NCI-H2171 treated with DMSO at 0.1 percent for 48 hours (cell line): ENCODE measurements around the gene FRS3.

ENCODE experiments used
- DNase-seq: peaks from one replicate; lab custom pipeline; 2025; lab: John Stamatoyannopoulos, UW

The FRS3 gene

DNA sequence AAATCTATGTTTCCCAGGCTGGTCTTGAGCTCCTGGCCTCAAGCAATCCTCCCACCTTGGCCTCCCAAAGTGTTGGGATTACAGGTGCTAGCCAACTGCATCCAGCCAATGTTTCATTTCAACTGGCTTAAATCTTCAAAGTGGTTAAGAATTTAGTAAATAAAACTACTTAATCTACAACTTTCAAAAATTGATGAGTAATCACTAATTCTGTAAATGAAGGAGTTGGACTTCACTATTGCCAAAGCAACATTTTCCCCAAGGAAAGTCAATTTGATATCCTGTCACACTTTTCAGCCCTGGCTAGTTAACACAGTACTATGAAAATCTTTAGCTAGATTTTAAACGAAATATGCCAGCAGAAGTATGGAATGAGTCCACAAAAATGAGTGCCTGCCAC is 11.6 kb upstream of the FRS3 start:
- DNase-seq: no peak

DNA sequence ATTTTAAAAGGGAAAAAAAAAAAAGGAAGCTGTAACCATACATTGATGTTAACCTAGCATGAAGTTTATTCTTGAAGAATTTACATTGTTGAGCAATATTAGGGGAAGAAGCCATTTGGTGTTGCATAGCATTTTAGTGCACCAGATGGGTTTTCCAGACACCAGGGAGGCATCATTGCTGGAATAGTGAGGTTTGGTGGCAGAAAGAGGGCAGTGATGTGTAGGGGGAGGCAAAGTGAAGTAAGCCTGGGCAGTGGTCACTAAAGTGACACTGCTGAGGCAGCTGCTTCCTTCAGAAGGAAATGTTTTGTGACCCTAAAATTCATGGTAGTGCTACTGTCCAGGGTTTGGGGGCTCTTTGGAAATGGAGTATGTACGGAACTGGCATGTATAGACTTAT is 10.3 kb upstream of the FRS3 start:
- no peak for DNase-seq

DNA sequence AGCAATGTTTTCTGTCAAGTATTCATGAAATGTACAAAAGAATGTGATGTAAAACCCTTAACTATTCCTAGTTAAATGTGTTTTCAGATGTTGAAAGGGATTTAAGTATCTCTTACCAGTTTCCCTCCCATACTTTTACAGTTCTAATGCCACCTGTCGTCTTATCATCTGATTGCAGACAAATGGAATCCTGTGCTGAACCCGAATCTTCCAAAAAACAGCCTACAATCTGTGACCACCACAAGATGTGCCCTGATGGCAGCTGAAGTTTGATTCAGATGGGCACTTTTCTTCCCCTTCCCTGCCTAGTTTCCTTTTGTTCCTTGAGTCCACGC is 9.7 kb upstream of the FRS3 start:
- DNase-seq: no peak

DNA sequence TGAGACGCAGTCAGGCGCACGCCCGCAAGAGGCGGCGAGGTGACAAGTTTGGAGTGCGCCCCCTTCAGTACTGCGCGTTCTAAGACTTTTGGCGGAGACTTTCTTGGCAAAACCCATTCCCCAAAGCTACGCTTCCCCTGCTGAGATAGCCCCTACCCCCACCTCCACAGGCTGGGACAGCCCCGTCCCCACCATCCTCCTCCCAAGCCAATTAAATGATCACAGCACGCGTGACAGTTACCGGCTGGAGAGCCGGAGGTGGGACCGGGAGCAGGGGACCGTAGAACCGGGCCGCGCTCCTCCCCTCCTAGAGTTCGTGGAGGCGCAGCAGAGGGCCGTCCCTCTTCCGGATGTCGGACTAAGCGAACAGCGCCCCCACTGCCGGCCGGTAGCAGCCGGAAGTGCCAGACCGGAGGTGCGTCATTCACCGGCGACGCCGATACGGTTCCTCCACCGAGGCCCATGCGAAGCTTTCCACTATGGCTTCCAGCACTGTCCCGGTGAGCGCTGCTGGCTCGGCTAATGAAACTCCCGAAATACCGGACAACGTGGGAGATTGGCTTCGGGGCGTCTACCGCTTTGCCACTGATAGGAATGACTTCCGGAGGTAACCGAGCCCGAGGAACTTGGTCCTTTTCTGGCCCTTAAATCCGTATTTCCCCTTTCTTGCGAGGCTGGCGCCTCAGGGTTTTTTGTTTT is 7.7 kb upstream of the FRS3 start, which contains the start of gene TOMM6:
TSS of gene TOMM6 (plus strand) at position 476 of the 699 bp plus-strand sequence. CDS start at position 480, 4 bp downstream.
- peak; percentile 93 for DNase-seq

DNA sequence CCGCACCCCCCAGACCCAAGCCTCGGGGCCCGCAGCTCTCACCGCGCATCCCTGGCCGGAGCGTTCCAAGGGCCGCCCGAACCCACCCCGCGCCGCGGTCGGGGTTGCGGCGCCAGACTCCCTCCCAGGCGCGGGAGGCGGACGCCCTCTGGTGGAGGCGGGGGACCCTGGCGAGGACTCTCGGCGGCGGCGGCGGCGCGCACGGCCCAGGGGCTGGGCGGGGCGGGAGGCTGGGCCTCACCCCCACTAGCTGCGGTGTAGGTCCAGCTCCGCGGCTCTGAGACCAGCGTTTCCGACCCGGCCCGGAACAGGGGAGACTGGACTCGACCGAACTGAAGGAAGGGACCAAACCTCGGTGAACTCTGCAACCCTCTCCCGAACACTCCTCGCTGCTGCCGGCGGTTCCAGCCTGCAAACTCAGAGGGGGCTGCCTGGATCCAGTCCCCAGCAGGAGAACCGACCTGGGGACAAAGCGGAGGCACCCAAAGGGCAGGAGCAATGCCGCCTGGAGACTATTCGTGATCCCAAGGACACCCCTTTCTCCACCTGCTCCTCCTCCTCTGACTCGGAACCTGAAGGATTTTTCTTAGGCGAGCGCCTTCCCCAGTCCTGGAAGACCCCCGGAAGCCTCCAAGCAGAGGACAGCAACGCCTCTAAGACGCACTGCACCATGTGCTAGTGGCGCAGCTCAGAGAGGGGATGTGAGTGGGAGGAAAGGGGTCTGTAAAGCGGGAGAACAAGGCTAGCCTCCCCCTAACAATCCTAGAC is 6.9 kb upstream of the FRS3 start:
- peak; percentile 69 for DNase-seq

DNA sequence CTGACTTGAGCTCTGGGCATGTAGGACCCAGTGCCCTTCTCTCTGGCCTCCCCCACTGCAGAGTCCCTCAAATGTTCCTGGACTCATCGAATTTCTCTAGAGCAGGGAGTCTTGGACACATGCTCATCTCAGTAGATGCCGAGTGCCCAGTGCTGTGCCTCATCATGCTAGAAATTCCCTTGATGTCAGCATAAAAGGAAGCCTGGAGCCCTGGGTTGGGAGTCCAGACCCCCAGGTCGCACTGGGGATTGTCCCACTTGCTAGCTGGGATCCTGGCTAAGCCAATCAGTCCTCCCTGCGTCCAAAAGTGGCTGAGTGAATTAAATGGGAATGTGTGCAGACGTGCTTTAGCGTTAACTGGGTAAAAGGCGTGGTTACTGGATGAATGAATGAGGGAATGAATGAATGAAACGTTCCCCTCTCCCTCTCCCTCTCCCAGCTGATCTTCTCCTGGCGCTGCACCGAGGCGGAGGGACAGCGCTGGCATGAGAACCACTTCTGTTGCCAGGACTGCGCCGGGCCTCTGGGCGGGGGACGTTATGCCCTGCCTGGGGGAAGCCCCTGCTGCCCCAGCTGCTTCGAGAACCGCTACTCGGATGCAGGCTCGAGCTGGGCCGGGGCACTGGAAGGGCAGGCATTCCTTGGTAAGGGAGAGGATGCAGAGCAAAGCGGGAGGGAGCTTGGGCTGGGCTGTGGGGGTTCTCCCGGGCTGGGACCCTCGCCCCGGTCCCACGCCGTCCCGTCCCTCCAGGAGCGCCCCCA is 6.2 kb upstream of the FRS3 start:
- DNase-seq: peak; percentile 32

DNA sequence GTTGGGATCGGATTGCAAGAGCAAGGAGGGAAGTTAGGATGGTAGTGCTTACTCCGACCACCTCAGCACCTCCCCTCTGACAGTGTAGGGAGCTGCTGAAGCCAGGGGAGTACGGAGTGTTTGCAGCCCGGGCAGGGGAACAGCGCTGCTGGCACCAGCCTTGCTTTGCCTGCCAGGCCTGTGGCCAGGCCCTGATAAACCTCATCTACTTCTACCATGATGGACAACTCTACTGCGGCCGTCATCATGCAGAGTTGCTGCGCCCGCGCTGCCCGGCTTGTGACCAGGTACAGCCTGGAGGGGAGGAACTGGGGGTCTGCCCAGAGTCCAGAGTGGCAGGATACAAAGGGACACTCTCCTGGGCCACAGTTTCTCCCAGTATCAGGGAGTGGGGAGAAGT is 5.6 kb upstream of the FRS3 start:
- no peak for DNase-seq

DNA sequence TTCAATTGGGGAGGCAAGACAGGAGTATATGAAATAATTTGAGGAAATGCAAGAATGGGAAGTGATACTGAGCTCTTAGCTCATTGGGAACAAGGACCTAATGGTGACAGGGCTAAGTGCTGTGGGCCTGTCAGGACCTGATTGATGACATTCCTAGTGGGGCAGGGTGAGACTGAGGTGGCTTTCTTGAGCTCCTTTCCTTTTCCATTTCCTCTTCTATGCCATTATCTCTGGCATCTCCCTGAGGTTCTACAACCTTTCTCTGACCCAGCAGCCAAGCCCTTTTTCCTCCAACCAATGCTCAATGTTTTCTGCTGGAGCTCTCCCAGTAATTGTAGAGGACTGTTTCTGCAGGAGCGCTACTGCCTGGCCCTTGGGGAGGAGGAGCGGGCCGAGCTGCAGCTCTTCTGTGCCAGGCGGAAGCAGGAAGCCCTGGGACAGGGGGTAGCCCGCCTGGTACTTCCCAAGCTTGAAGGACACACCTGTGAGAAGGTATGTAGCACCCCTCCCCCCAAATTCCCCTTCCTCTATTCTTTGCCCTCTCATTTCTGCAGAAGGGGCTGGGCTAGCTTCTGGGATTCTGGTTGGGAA is 5.0 kb upstream of the FRS3 start:
- DNase-seq: no peak

DNA sequence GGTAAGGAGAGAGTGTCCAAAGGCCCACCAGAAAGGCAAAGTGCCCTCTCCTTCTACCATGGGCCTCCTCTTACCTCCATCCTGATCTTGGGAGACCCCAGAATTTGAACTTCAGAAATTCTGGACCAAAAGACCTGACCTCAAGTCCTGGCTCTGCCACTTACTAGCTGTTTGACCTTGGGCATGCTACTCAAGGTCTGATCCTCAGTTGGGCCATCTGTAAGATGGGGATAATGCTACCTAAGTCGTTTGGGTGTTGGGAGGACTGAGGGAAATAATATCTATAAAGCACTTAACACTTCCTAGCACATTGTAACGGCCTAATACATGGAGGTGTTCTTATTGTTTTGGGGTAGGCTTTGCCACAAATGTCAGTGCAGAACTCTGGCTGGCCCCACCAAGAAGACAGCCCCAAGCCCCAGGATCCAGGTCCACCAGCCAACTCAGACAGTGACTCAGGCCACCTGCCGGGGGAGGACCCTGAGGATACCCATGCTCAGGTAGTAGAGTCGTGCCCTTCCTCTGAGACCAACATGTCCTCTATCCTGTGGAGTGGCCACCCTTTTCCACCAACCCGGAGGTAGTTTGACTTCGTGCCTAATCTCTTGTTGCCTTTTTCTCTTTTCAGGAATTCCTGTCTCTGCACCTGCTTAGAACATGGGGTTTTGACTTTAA is 3.5 kb upstream of the FRS3 start:
- no peak for DNase-seq

DNA sequence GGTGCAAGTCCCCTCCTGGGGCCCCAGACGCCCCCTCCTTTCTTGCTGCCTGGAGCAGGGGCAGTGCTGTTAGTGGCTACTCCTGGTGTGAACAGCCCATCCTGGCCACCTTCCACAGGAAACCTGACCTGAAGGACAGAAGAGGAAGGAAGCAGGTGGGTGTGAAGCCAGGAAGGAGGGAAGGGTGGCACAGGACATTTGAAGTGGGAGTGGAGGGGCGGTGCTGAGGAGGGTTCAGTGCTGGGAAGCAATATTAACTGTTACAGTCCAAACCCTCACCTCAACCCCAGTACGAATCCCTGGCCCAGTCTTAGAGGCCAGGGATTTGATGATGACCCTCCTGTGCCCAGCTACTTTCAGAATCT is 1.6 kb upstream of the FRS3 start:
- no peak for DNase-seq

DNA sequence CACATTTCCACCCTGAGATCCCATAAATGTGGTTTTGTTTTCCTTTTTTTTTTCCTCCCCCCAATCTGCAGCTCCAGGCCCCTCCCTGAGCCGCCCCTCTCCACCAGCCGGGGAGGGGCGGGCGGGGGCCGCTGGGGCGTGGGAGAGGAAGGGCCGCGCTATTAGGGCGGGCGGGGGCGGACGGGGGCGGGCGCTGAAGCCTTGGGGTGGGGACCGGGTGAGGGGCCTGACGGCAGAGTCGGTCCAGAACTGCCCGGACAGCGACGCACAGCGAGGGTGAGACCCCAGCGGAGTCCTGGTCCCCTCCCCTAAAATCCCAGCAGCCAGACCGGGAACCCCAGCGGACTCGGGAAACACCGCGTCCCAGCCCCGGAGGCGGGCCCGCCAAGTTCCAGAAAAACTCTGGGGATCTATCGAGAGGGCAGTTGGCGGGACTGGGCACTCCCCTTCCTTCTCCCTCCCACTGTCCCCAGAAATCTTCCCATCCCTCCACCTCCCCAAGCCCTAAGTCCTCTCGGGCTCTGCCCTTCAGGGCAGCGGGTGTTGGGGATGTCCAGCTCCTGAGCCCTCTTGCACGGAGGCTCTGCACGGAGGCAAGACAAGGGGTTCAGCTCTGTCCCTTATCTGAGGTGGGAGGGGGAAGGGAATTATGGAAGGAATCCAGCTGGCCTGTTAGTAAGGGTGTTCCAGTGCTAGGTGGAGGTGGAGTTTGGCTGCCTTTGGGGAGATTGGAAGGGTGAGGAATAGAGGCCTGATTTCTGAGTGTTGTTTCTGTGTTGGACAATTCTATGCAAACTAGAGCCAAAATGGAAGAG is 1.1 kb upstream of the FRS3 start, which contains the start of gene PRICKLE4:
TSS of gene PRICKLE4 (plus strand) at position 232 of the 815 bp plus-strand sequence. CDS start 2,692 bp downstream, outside the sequence.
- DNase-seq: no peak

DNA sequence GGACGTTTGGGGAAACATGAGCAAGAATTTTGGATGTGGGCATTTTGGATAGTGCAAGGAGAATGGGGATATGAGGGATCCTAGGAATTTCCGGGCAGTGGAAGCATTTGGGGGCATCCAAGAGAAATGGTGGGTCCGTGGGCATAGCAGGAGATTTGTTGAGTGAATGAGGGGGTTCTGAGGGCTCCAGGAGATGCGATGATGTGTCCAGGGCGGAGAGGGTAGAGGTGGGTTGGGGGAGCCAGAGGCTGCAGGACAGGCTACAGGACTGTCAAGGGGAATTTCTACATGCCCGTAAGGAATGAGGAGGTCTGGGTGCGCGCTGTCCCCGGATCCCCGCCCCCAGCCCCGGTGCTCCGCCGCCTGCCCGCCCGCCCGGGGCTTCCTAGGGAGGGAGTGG is 364 bp downstream of the FRS3 start:
- DNase-seq: no peak

DNA sequence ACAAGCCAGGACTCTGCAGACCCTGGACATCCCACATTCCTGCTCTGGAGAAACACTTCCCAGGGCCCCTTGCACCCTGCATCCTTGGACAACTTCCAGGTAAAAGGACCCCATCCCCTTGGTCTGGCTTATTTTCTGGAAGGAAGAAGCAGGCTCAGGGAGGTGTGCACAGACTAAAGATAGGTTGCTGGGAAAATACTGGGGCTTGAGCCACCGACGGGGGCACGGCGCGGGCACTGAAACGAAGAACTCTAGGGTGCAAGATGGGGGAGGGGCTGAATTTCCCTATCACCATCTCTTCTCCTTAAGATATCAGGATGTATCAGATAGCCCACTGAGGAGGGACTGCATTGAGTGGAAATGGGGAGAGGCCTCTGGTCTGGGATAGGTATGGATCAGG is 805 bp downstream of the FRS3 start:
- DNase-seq: no peak

DNA sequence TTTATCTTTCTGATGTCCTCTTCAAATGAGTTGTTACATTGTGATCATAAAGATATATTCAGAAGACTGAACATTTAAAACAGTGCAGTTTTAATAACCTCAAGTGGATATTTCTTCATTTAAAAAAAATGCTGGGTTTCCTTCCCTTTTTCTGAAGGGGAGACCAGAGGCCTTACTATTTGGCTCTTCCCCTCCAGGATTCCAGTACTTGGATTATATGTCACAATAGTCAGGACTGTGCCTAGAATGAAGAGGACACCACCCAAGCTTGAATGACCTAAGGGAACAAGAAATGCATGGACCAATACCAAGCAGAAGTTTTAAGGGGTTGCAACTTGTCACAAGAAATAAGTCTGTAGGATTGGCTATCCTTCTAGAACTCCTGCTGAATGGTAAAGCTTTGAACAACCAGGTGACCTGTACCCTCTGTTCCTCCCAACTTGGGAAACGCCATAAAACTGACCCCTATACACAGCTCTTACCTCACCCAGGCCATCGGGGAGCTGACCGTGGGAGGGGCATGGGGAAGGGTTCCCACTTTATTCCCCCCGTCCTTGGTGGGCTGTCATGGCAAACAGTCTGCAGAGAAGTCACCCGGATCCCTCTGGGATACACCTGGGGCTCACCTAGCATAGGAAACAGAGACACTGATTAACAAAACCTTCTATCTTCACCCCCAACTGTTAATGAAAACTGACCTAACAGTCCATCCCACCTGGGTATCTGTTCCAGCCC is 2.0 kb downstream of the FRS3 start:
- DNase-seq: no peak

DNA sequence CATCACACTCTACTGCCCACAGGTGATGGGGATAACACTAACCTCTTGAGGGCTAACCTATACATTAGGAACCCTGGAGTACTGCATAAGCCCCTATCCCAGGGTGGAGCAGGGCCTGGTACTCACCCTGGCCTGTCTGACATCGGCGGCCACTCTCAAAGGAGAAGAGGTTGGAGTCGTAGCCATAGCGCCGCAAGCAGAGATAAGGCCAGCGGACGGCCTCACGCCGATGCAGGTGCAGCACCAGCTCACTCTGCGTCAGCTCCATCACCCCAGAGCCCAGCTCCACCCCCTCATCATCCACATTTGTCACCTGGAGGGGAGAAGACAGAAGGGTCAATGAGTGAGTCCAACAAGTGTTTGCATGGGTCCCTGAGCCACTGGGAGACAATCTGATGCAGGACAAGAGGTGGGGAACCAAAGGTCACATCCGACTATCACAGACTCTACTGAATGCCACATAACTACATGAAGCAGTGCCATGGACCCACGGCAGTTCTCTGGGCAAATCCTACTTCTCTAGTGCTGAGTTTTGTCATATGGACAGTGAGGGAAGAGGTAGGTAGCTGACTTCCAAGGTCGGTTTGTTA is 4.3 kb downstream of the FRS3 start:
- DNase-seq: no peak

DNA sequence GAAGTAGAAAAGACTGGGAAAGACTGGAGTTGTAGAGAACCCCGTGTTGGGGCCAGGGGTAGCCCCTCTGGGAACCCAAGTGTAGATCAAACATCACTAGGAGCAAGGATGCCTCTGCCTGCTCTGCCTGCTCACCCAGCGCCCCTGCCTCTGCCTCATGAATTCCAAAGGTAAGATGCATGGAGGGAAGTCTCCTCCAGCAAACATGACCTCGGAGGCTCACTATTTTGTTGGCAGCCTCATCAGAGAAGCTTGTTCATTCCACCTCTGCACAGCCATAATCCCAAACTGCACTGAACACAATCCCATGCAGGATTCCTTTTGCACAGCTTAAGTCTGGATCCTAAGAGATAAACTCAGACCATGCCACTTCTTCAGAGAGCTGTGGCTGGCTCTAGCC is 4.9 kb downstream of the FRS3 start:
- no peak for DNase-seq

DNA sequence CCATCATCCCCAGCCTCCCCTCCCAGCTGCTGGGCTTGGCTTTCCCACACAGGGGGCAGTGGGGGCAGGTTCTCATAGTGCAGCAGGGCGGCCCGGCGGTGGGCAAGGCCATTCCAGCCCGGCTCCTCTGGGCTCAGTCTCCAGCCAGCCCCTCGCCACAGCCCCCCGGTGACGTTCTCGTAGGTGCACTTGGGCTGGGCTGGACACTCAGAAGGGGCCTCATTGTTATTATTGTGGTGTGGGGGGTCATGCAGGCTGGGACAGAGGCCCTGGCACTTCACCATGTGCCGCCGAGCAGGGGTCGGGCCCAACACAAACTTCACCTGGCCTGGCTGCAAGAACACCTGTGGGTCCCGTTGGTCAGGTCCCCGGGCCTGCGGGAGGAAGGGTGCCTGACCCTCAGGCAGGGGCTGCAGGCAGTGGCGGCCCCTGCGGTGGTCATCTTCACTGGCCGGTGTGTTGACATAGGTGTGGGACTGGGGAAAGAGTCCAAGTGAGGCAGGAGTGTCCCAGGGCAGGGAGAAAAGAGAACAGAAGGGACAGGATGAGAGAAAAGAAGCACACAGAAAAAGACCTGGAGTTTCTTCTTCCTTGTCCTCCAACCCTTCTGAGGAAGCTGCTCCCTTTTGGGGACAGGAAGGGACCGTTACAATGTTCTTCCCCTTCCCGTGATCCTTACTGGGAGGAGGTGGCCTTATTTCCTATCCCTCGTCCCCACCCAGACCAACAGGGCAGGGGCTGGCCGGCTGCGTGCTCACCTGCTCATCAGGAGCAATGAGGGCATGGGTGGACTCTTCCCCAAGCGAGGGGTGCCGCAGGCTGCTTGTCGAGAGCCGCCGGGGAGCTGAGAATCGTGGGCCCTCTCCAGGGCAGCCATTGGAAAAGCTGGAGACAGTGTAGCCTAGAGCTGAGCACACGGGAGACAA is 8.4 kb downstream of the FRS3 start:
- DNase-seq: no peak

DNA sequence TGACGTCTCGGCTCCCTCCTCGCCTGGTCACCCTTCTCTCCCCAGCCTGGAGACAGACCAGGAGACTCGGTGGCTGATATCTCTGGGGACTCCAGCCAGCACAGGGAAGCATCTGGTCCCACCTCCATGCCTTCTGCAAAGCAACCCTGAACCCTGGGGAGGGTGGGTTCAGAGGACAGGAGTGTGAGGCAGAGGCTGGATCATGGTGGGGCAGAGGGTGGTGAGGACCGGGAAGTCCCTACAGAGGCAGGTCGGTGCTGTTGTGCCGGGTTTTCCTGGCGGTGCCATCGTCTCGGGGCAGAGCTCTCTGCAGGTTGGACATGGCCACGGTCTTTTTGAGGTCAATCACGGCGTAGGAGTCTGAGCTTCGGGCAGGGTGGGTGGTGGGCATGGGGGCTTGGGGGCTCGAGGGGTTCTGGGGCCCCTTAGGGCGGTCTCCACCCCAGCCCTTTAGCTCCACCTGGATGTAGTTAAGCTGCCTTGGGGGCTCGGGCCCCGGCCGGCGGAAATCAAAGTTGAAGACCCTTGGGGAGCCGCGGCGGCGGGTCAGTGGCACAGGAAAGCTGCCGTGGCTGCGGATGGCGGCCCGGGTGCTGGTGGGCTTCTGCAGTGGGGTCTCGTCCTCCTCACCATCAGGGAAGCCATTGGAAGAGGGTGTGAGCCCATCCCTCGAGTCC is 9.2 kb downstream of the FRS3 start:
- DNase-seq: no peak
